Muscle layer of duodenum (tissue), 2 donors: Measurements from ENCODE around the gene LRRC14B.
"Not testable (repeated sequence)": the region's sequence is repeated elsewhere in the genome, so short reads cannot be mapped to it uniquely, and the experiment has no call there.

Experiments
- H3K27ac ChIP-seq: one replicate; pipeline ENCODE4 v1.7.0; 2013; ENCODE audit warnings: mild to moderate bottlenecking, low read length
- H3K27me3 ChIP-seq: one replicate; pipeline ENCODE4 v1.7.0; 2013; ENCODE audit warnings: low read depth, mild to moderate bottlenecking, control low read depth, low read length
- H3K36me3 ChIP-seq, 2 donors: one replicate each; pipeline ENCODE4 v1.7.0; 2013; ENCODE audit warnings: low read length in 2 of 2, control low read depth in 1 of 2, mild to moderate bottlenecking in 1 of 2; ENCODE audit not compliant: insufficient read depth in 2 of 2, control insufficient read depth in 1 of 2
- H3K4me1 ChIP-seq, 2 donors: one replicate each; pipeline ENCODE4 v1.7.0; 2013; ENCODE audit warnings: low read length in 2 of 2, mild to moderate bottlenecking in 2 of 2, control low read depth in 1 of 2, moderate library complexity in 1 of 2; ENCODE audit not compliant: insufficient read depth in 2 of 2, control insufficient read depth in 1 of 2
- H3K4me3 ChIP-seq, 2 donors: one replicate each; pipeline ENCODE4 v1.7.0; 2013; ENCODE audit warnings: low read length in 2 of 2, low read depth in 1 of 2, mild to moderate bottlenecking in 1 of 2
- H3K9me3 ChIP-seq, 2 donors: one replicate each; pipeline ENCODE4 v1.7.0; 2013; ENCODE audit warnings: low read length in 2 of 2, control low read depth in 1 of 2, mild to moderate bottlenecking in 1 of 2; ENCODE audit not compliant: control insufficient read depth in 1 of 2
- donor health status: healthy.

LRRC14B gene

GRCh38 chr5:218457-219291 lies 27.4 kb downstream of the LRRC14B start:
- no peaks in the 10 kb centered on the region for H3K27me3 ChIP-seq
- peaks cover 0 to 30% of the 10 kb centered on the region in 2 donors for H3K4me1 ChIP-seq
- no peaks in the 10 kb centered on the region for H3K9me3 ChIP-seq
- H3K36me3 ChIP-seq = peaks cover 0 to 5% of the 10 kb centered on the region in 2 donors
- H3K4me3 ChIP-seq = peak overlapping the region; percentile 81 to 96
- peak overlapping the region; percentile 51 for H3K27ac ChIP-seq

- peaks cover 0 to 30% of the 10 kb centered on the region in 2 donors for H3K4me1 ChIP-seq
- peak overlapping the region; percentile 59 for H3K27ac ChIP-seq
- no peaks in the 10 kb centered on the region for H3K27me3 ChIP-seq
- peak overlapping the region; percentile 81 to 96 for H3K4me3 ChIP-seq
- H3K9me3 ChIP-seq = no peaks in the 10 kb centered on the region
- H3K36me3 ChIP-seq = peaks cover 0 to 6% of the 10 kb centered on the region in 2 donors
Measured at GRCh38 chr5:219460-219863, 28.2 kb downstream of the LRRC14B start.

GRCh38 chr5:219991-220390 lies 28.7 kb downstream of the LRRC14B start:
- Histone ChIP-seq H3K4me1 (peaks cover 0 to 30% of the 10 kb centered on the region in 2 donors), H3K4me3 (peak overlapping the region; percentile 81 to 96), H3K27ac (peak overlapping the region; percentile 59)

GRCh38 chr5:222951-223715 lies 31.8 kb downstream of the LRRC14B start:
- H3K9me3 ChIP-seq, H3K27me3 ChIP-seq, H3K27ac ChIP-seq, H3K4me3 ChIP-seq: not testable (repeated sequence)
- Histone ChIP-seq H3K4me1 (peaks cover 0 to 30% of the 10 kb centered on the region in 2 donors), H3K36me3 (peaks cover 8 to 41% of the 10 kb centered on the region in 2 donors)

More at GRCh38 chr5:219991-220390, 28.7 kb downstream of the LRRC14B start:
- Histone ChIP-seq H3K36me3 (peaks cover 4 to 11% of the 10 kb centered on the region in 2 donors), H3K27me3 (no peaks in the 10 kb centered on the region), H3K9me3 (no peaks in the 10 kb centered on the region)

- Histone ChIP-seq H3K36me3 (peaks cover 13 to 47% of the 10 kb centered on the region in 2 donors), H3K4me1 (peaks cover 0 to 30% of the 10 kb centered on the region in 2 donors), H3K27me3 (no peaks in the 10 kb centered on the region), H3K9me3 (no peaks in the 10 kb centered on the region), H3K4me3 (no peak overlapping the region), H3K27ac (no peak overlapping the region)
Measured at GRCh38 chr5:223791-224190, 32.5 kb downstream of the LRRC14B start.

GRCh38 chr5:225334-225733 lies 34.0 kb downstream of the LRRC14B start:
- no peaks in the 10 kb centered on the region for H3K27me3 ChIP-seq
- peaks cover 20 to 59% of the 10 kb centered on the region in 2 donors for H3K36me3 ChIP-seq
- H3K27ac ChIP-seq = no peak overlapping the region
- H3K4me3 ChIP-seq = no peak overlapping the region
- H3K4me1 ChIP-seq = peaks cover 0 to 20% of the 10 kb centered on the region in 2 donors
- H3K9me3 ChIP-seq = no peaks in the 10 kb centered on the region

GRCh38 chr5:227375-227774 lies 36.1 kb downstream of the LRRC14B start:
- not testable (repeated sequence) for H3K4me1 ChIP-seq, H3K9me3 ChIP-seq, H3K4me3 ChIP-seq, H3K27me3 ChIP-seq, H3K27ac ChIP-seq
- peaks cover 25 to 79% of the 10 kb centered on the region in 2 donors for H3K36me3 ChIP-seq

GRCh38 chr5:228886-229285 lies 37.6 kb downstream of the LRRC14B start:
- no peaks in the 10 kb centered on the region for H3K27me3 ChIP-seq
- peaks cover 25 to 93% of the 10 kb centered on the region in 2 donors for H3K36me3 ChIP-seq
- H3K27ac ChIP-seq = no peak overlapping the region
- no peaks in the 10 kb centered on the region for H3K9me3 ChIP-seq
- no peaks in the 10 kb centered on the region for H3K4me1 ChIP-seq
- H3K4me3 ChIP-seq = no peak overlapping the region

- H3K36me3 ChIP-seq = peaks cover 30 to 88% of the 10 kb centered on the region in 2 donors
Measured at GRCh38 chr5:230711-231110, 39.4 kb downstream of the LRRC14B start.

GRCh38 chr5:231661-232060 lies 40.4 kb downstream of the LRRC14B start:
- Histone ChIP-seq H3K27ac (no peak overlapping the region), H3K36me3 (peaks cover 30 to 86% of the 10 kb centered on the region in 2 donors), H3K4me3 (no peak overlapping the region), H3K27me3 (no peaks in the 10 kb centered on the region), H3K9me3 (no peaks in the 10 kb centered on the region), H3K4me1 (no peaks in the 10 kb centered on the region)

More at GRCh38 chr5:230711-231110, 39.4 kb downstream of the LRRC14B start:
- Histone ChIP-seq H3K27me3 (no peaks in the 10 kb centered on the region), H3K4me1 (no peaks in the 10 kb centered on the region), H3K27ac (no peak overlapping the region), H3K9me3 (no peaks in the 10 kb centered on the region), H3K4me3 (no peak overlapping the region)

GRCh38 chr5:233426-233825 lies 42.1 kb downstream of the LRRC14B start:
- not testable (repeated sequence) for H3K4me1 ChIP-seq, H3K4me3 ChIP-seq, H3K27ac ChIP-seq, H3K27me3 ChIP-seq, H3K9me3 ChIP-seq
- H3K36me3 ChIP-seq = peaks cover 29 to 75% of the 10 kb centered on the region in 2 donors
